A549 (cell line): Measurements from ENCODE around the gene SLC38A10.

Source experiments
- BHLHE40 ChIP-seq: IDR thresholded peaks from 2 replicates; pipeline ENCODE4 v1.6.1; 2012; ENCODE audit warnings: low read depth, low read length, inconsistent platforms
- CTCF ChIP-seq: fragments of >200 bp; sonication (Bioruptor Twin); formaldehyde crosslinking; IDR thresholded peaks from 3 replicates; pipeline ENCODE4 v1.5.1; 2016
- HOXB5 ChIP-seq: fragments of 250-450 bp; sonication (Bioruptor Pico); IDR thresholded peaks from 2 replicates; pipeline ENCODE4 v1.5.0; 2020; ENCODE audit warnings: mild to moderate bottlenecking, moderate library complexity
- KDM1A ChIP-seq: fragments of 200-600 bp; sonication (generic); IDR thresholded peaks from 2 replicates; pipeline ENCODE4 v1.6.1; 2016; ENCODE audit warnings: low read depth, mild to moderate bottlenecking
- MAZ ChIP-seq: fragments of 150-350 bp; IDR thresholded peaks from 2 replicates; pipeline ENCODE4 v1.6.1; 2014; ENCODE audit warnings: antibody characterized with exemption, low read depth, low read length, borderline replicate concordance
- POLR2A ChIP-seq: IDR thresholded peaks from 2 replicates; pipeline ENCODE4 v1.6.1; 2012; ENCODE audit warnings: mild to moderate bottlenecking, low read length
- REST ChIP-seq: fragments of 200-600 bp; sonication (generic); IDR thresholded peaks from 2 replicates; pipeline ENCODE4 v1.6.1; 2016; ENCODE audit warnings: antibody characterized with exemption, mild to moderate bottlenecking, moderate library complexity
- RFX5 ChIP-seq: fragments of 450-650 bp; IDR thresholded peaks from 2 replicates; pipeline ENCODE4 v1.7.1; 2014; ENCODE audit warnings: antibody characterized with exemption, mild to moderate bottlenecking, moderate library complexity
- SREBF2 ChIP-seq: fragments of 450-650 bp; IDR thresholded peaks from 2 replicates; pipeline ENCODE4 v1.6.1; 2014; ENCODE audit warnings: mild to moderate bottlenecking, moderate library complexity

- TF ChIP-seq REST (no peak), KDM1A (no peak), BHLHE40 (no peak), RFX5 (no peak), SREBF2 (no peak), CTCF (no peak), POLR2A (no peak), HOXB5 (CRISPR knock-in tag) (no peak), MAZ (no peak)
Measured at GRCh38 chr17:81285894-81286293, 9.2 kb downstream of the SLC38A10 start.
